ENCODE measurements around the gene ADGRB2. TPM values are rescaled to one million over a fixed set of nuclear protein-coding genes. Genes with fewer than 3 reads are reported as not detected.

ADGRB2 gene
- total RNA-seq, 4 donors from 2014 or later, result 0.18 to 2.1 (median 0.86) TPM

DNA sequence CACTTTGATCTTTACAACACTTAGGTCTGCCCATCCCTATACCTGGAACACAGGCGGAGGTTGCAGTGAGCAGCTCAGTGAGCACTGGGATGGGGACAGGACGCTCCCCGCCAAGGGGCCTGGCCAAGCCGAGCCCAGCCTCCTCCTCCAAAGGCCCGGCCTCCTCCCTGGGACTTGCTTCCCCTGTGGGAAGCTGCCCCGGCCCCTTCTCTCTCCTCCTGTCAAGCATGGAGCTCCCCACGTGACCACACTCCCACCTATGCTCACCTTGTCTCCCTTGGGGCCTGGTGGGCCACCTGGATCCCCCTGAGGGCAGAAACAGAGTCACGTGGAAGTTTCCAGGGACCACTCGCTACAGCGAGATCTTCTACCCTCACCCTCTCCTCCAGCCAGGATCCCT, 73.2 kb downstream of the ADGRB2 start:
- Histone ChIP-seq H3K36me3 (peaks cover 0 to 17% (median 0%) of the 10 kb centered on the region in 3 donors), H3K9me3 (no peaks in the 10 kb centered on the region), H3K27ac (no peak overlapping the region), H3K4me1 (peaks cover 0 to 5% (median 0%) of the 10 kb centered on the region in 3 donors), H3K4me3 (no peak overlapping the region), H3K27me3 (peaks cover 0 to under 1% (median 0%) of the 10 kb centered on the region in 4 donors)
- intact Hi-C loops (cut with DNase I), result no loop called here
- no peak for DNase-seq
- WGBS, 2 donors, result 75 to 92% methylated on average over 2 to 8 of the region's 10 CpGs
- TF ChIP-seq POLR2A (IDR thresholded peaks at IDR 0.05), result no peak
- TF ChIP-seq, protein P1, sequence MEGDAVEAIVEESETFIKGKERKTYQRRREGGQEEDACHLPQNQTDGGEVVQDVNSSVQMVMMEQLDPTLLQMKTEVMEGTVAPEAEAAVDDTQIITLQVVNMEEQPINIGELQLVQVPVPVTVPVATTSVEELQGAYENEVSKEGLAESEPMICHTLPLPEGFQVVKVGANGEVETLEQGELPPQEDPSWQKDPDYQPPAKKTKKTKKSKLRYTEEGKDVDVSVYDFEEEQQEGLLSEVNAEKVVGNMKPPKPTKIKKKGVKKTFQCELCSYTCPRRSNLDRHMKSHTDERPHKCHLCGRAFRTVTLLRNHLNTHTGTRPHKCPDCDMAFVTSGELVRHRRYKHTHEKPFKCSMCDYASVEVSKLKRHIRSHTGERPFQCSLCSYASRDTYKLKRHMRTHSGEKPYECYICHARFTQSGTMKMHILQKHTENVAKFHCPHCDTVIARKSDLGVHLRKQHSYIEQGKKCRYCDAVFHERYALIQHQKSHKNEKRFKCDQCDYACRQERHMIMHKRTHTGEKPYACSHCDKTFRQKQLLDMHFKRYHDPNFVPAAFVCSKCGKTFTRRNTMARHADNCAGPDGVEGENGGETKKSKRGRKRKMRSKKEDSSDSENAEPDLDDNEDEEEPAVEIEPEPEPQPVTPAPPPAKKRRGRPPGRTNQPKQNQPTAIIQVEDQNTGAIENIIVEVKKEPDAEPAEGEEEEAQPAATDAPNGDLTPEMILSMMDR (IDR thresholded peaks at IDR 0.05), result no peak

DNA sequence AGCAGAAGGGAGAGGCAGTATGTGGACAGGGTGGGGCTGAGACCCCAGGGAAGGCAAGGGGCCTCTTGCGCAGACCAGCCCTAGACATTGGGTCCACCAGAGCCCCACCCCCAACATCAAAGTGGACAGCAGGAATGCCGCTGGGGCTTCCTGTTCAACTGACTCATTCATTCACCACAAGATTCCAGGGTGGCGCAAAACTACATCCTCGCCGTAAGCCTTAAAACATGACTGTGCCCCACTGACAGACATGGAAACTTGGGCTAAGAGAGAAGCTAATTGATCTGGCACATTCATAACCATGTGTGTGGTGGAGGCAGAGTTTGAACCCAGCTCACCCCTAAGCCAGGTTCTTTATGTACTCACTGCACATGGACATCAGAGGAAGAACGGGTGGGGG, 74.3 kb downstream of the ADGRB2 start:
- DNase-seq, result no peak
- Histone ChIP-seq H3K27ac (no peak overlapping the region), H3K4me3 (no peak overlapping the region), H3K27me3 (peaks cover 0 to 3% (median 0%) of the 10 kb centered on the region in 4 donors), H3K36me3 (peaks cover 0 to 8% (median 0%) of the 10 kb centered on the region in 3 donors), H3K9me3 (no peaks in the 10 kb centered on the region), H3K4me1 (no peaks in the 10 kb centered on the region)
- intact Hi-C loops (cut with DNase I), result no loop called here
- TF ChIP-seq POLR2A (IDR thresholded peaks at IDR 0.05), result no peak
- TF ChIP-seq, protein P1 (IDR thresholded peaks at IDR 0.05), result no peak
- WGBS, 2 donors, result 78 to 86% methylated on average over 4 to 5 of the region's 6 CpGs

DNA sequence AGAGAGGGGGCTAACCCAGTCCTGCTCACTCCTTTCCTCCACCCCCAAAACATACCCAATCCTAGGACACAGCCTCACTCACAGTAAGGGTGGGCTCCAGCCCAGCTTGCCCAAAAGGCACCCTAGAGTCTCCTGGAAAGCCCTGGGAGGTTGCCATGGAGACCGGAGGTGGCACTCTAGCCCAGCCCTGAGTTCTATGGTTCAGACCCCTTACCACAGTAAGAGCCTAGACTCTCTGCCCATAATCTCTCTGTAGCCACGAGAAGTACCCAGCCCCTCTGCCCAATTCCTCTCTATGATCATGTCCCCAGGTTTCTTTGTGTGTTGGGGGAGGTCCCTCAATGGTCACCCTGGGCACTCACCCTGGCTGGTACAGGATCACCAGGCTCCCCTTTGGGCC, 74.8 kb downstream of the ADGRB2 start:
- no peak for DNase-seq
- intact Hi-C loops (cut with DNase I), result no loop called here
- Histone ChIP-seq H3K9me3 (no peaks in the 10 kb centered on the region), H3K27ac (no peak overlapping the region), H3K4me1 (no peaks in the 10 kb centered on the region), H3K27me3 (peaks cover 0 to 3% (median 0%) of the 10 kb centered on the region in 4 donors), H3K4me3 (no peak overlapping the region), H3K36me3 (peaks cover 0 to 4% (median 0%) of the 10 kb centered on the region in 3 donors)
- 59 to 71% methylated on average over 2 of the region's 2 CpGs for WGBS, 2 donors
- no peak for TF ChIP-seq POLR2A (IDR thresholded peaks at IDR 0.05)
- TF ChIP-seq, protein P1 (IDR thresholded peaks at IDR 0.05), result no peak

DNA sequence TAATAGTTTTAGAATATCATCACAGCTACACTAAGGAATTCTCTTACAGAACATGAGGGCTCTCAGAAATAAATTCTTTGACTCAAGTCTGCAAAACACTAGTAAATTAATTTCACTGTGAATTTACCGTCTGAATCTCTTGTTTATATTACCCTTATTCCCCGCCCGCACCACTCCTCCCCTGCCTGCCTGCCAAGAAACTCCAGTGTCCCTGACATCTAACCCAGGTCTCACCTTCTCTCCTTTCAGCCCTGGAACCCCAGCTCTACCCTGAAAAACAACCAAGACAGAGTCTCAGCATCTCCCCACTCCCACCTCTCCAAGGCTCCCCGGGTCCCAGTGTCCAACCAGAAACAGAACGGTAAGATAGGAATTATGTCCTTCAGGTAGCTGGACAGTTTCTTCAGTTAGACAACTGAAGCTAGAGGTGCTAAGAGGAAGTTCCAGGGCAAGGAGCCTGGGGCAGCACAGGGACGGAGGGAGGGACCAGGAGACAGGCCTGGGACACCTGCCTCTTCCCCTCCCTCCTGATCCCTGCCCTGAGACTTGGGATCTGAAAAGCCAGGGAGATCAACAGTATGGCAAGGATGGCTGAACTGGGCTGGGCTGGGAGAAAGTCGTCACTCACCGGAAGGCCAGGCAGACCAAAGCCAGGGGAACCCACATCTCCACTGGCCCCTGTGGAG, 75.8 kb downstream of the ADGRB2 start:
- Histone ChIP-seq H3K4me1 (no peaks in the 10 kb centered on the region), H3K4me3 (no peak overlapping the region), H3K27me3 (peaks cover 0 to 3% (median 0%) of the 10 kb centered on the region in 4 donors), H3K27ac (peak overlapping the region in 2 of 4 donors; percentile 12 to 17), H3K9me3 (no peaks in the 10 kb centered on the region), H3K36me3 (peaks cover 0 to 6% (median 0%) of the 10 kb centered on the region in 3 donors)
- TF ChIP-seq, protein P1 (IDR thresholded peaks at IDR 0.05), result no peak
- TF ChIP-seq POLR2A (IDR thresholded peaks at IDR 0.05), result no peak
- no peak for DNase-seq
- 59% methylated on average over 5 to 7 of the region's 8 CpGs for WGBS, 2 donors
- intact Hi-C loops (cut with DNase I), result no loop called here

DNA sequence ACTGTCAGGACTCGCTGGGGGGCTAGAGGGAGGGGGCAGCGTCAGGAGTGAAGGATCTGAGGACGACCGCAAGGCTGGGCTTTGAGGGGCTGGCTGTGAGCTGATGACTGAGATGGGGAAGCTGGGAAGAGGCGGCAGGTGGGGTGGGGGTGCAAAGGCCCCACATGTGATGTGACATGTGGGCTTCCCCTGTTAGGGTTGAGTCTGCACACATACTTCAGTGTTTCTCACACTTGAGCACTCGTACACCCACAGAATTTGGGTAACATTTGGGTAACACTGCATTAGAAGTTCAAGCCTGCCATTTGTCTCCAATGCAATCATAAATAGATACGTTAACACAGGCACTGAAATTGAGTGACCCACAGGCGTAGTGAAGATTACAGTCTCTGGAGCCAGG, 76.5 kb downstream of the ADGRB2 start:
- H3K9me3 ChIP-seq, result no peaks in the 10 kb centered on the region
- H3K4me1 ChIP-seq, result no peaks in the 10 kb centered on the region
- no peak overlapping the region for H3K4me3 ChIP-seq
- 80 to 82% methylated on average over 7 to 8 of the region's 8 CpGs for WGBS, 2 donors
- intact Hi-C loops (cut with DNase I), result no loop called here
- no peak for TF ChIP-seq POLR2A (IDR thresholded peaks at IDR 0.05)
- TF ChIP-seq, protein P1 (IDR thresholded peaks at IDR 0.05), result no peak
- no peak overlapping the region for H3K27ac ChIP-seq
- no peak for DNase-seq
- H3K36me3 ChIP-seq, result peaks cover 0 to 14% (median 0%) of the 10 kb centered on the region in 3 donors
- H3K27me3 ChIP-seq, result peaks cover 0 to 3% (median 0%) of the 10 kb centered on the region in 4 donors

All from esophagus squamous epithelium (tissue), 5 donors.